GM23248 (cell line): ENCODE data around the gene ZNF738.

Experiments
- EZH2 ChIP-seq: fragments of 200-600 bp; sonication (generic); IDR thresholded peaks from 2 replicates; pipeline ENCODE4 v1.6.1; 2018; ENCODE audit warnings: antibody characterized with exemption, mild to moderate bottlenecking; ENCODE audit not compliant: insufficient read depth, poor library complexity, severe bottlenecking
- EZH2phosphoT487 ChIP-seq: fragments of 200-600 bp; sonication (generic); IDR thresholded peaks from 2 replicates; pipeline ENCODE4 v1.6.1; 2018; ENCODE audit warnings: antibody characterized with exemption, moderate library complexity, mild to moderate bottlenecking, low read depth; ENCODE audit not compliant: insufficient read depth

DNA sequence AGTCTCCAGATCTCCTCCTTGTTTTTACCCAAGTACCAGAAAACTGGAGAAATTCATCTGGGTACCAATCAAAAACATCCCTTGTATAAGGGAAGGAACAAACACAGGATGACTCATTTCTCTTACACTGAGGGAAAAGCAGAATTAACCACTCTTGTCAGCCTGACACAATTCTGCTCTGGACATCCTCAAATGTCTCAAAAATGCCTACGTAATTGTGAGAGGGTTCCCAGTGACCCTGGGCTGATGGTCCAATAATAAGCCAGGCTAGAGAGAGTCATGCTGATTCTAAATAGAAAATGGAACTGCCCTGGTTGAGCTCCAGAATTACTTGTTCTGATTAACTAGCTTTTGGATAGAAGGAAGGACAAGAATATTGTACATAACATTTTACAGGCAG, 44.1 kb upstream of the ZNF738 start:
- no peak for TF ChIP-seq EZH2
- TF ChIP-seq EZH2phosphoT487: no peak
